Aorta (tissue), 5 donors: ENCODE data around the gene CACNA1D. TPM values are rescaled to one million over a fixed set of nuclear protein-coding genes. Genes with fewer than 3 reads are reported as not detected.

ENCODE experiments used
- ATAC-seq: fragments of 200-7000 bp; cut with Tn5 transposase; one replicate; pipeline ENCODE4 v1.9.1; 2022; ENCODE audit warnings: moderate library complexity; ENCODE audit not compliant: low FRiP score
- DNase-seq, 2 donors: peaks; one replicate each; pipeline ENCODE4 v3.0.0-alpha.2; 2020
- H3K27ac ChIP-seq, 2 donors: one replicate each; pipeline ENCODE4 v1.5.1; 2013; ENCODE audit warnings: low read length in 2 of 2, mild to moderate bottlenecking in 2 of 2, moderate library complexity in 2 of 2, control low read depth in 1 of 2, inconsistent platforms in 1 of 2, low read depth in 1 of 2
- H3K27me3 ChIP-seq, 2 donors: one replicate each; pipeline ENCODE4 v1.6.1; 2013; ENCODE audit warnings: control low read depth in 1 of 2, low read length in 1 of 2, mild to moderate bottlenecking in 1 of 2, moderate library complexity in 1 of 2; ENCODE audit not compliant: insufficient read depth in 2 of 2, control insufficient read depth in 1 of 2
- H3K36me3 ChIP-seq, 2 donors: one replicate each; pipeline ENCODE4 v1.6.1; 2013; ENCODE audit warnings: control low read depth in 1 of 2, low read length in 1 of 2, mild to moderate bottlenecking in 1 of 2; ENCODE audit not compliant: insufficient read depth in 2 of 2, control insufficient read depth in 1 of 2
- H3K4me1 ChIP-seq, 2 donors: one replicate each; pipeline ENCODE4 v1.6.1; 2013; ENCODE audit warnings: low read length in 2 of 2, control low read depth in 1 of 2, mild to moderate bottlenecking in 1 of 2, moderate library complexity in 1 of 2; ENCODE audit not compliant: insufficient read depth in 2 of 2, control insufficient read depth in 1 of 2
- H3K4me3 ChIP-seq, 2 donors: one replicate each; pipeline ENCODE4 v1.5.1; 2013; ENCODE audit warnings: low read length in 2 of 2, control low read depth in 1 of 2, mild to moderate bottlenecking in 1 of 2
- H3K9me3 ChIP-seq: one replicate; pipeline ENCODE4 v1.6.1; 2013; ENCODE audit warnings: mild to moderate bottlenecking, low read length; ENCODE audit not compliant: control insufficient read depth
- WGBS, 2 donors: extraction: QIAGEN DNeasy Blood & Tissue Kit; methylation state at CpG; one replicate each; pipeline ENCODE4 v1.1.7; 2013; 5-methylcytosine and 5-hydroxymethylcytosine counted together
- intact Hi-C, 2 donors: fragments of 100-400 bp; cut with DNase I; formaldehyde crosslinking; loops; one replicate each; pipeline versions ENCODE4 v1.14.2 to v1.15.0; 2022
- polyA plus RNA-seq, 2 donors: library from polyadenylated mRNA; stranded (reverse); fragments of 200-250 nt; gene quantifications; one replicate each; pipeline ENCODE4 v1.2.3, GENCODE V29; 2013
- total RNA-seq, 2 donors: library from RNA; stranded (reverse); fragmentation: NEBNext Ultra II Directional; extraction: Animal tissue kit (Norgen Biotek cat#: 25700); gene quantifications; one replicate each; pipeline ENCODE4 v1.2.1, GENCODE V29; 2021
- donor health status: healthy with polysubstance abuse.
- donor health status: Bipolar disorder and iron deficiency.
- donor health status: DM: no; HTN: no; CAD: no.
- donor health status: DM: no; HTN: no; CAD: no.
- donor health status: DM: yes; HTN: yes; CAD: no.

Gene CACNA1D
- total and polyA plus RNA-seq, 4 donors: 0.25 to 7.4 (median 0.78) TPM; not detected in 1

GRCh38 chr3:53585049-53585448, 90.6 kb downstream of the CACNA1D start:
- no peak overlapping the region for H3K4me3 ChIP-seq
- H3K36me3 ChIP-seq: no peaks in the 10 kb centered on the region
- intact Hi-C loops: no loop called here
- H3K4me1 ChIP-seq: no peaks in the 10 kb centered on the region
- WGBS, 2 donors: 77 to 79% methylated on average over 2 of the region's 2 CpGs
- ATAC-seq (no peak), DNase-seq (no peak)
- no peak overlapping the region for H3K27ac ChIP-seq
- H3K27me3 ChIP-seq: no peaks in the 10 kb centered on the region
- no peaks in the 10 kb centered on the region for H3K9me3 ChIP-seq

- no peak for ATAC-seq
- intact Hi-C loops: no loop called here
- WGBS, 2 donors: 79 to 80% methylated on average over 6 of the region's 6 CpGs
Observed at GRCh38 chr3:53585627-53586026, 91.2 kb downstream of the CACNA1D start.

GRCh38 chr3:53588122-53588521, 93.7 kb downstream of the CACNA1D start:
- Histone ChIP-seq H3K4me3 (no peak overlapping the region), H3K9me3 (no peaks in the 10 kb centered on the region), H3K4me1 (no peaks in the 10 kb centered on the region), H3K27ac (no peak overlapping the region), H3K27me3 (no peaks in the 10 kb centered on the region), H3K36me3 (no peaks in the 10 kb centered on the region)
- DNase-seq (no peak), ATAC-seq (no peak)
- intact Hi-C loops: no loop called here
- 57 to 68% methylated on average over 4 of the region's 4 CpGs for WGBS, 2 donors

More at GRCh38 chr3:53585627-53586026, 91.2 kb downstream of the CACNA1D start:
- H3K36me3 ChIP-seq: no peaks in the 10 kb centered on the region
- H3K27me3 ChIP-seq: no peaks in the 10 kb centered on the region
- no peak for DNase-seq
- no peaks in the 10 kb centered on the region for H3K4me1 ChIP-seq
- no peak overlapping the region for H3K4me3 ChIP-seq
- H3K27ac ChIP-seq: no peak overlapping the region
- H3K9me3 ChIP-seq: no peaks in the 10 kb centered on the region

- H3K4me3 ChIP-seq: no peak overlapping the region
- H3K36me3 ChIP-seq: no peaks in the 10 kb centered on the region
- no peaks in the 10 kb centered on the region for H3K27me3 ChIP-seq
- no peak for DNase-seq
- WGBS, 2 donors: 88 to 89% methylated on average over 12 of the region's 12 CpGs
- ATAC-seq: no peak
- H3K27ac ChIP-seq: no peak overlapping the region
- H3K4me1 ChIP-seq: no peaks in the 10 kb centered on the region
- intact Hi-C loops: no loop called here
- no peaks in the 10 kb centered on the region for H3K9me3 ChIP-seq
Observed at GRCh38 chr3:53589201-53589600, 94.8 kb downstream of the CACNA1D start.

GRCh38 chr3:53589806-53590205, 95.4 kb downstream of the CACNA1D start:
- H3K36me3 ChIP-seq: no peaks in the 10 kb centered on the region
- ATAC-seq (no peak), DNase-seq (no peak)
- intact Hi-C loops: no loop called here
- H3K27me3 ChIP-seq: no peaks in the 10 kb centered on the region
- no peak overlapping the region for H3K4me3 ChIP-seq
- no peak overlapping the region for H3K27ac ChIP-seq
- H3K4me1 ChIP-seq: no peaks in the 10 kb centered on the region
- no peaks in the 10 kb centered on the region for H3K9me3 ChIP-seq

- no peaks in the 10 kb centered on the region for H3K36me3 ChIP-seq
- intact Hi-C loops: no loop called here
- WGBS, 2 donors: 92 to 96% methylated on average over 8 of the region's 8 CpGs
- ATAC-seq: no peak
- H3K4me1 ChIP-seq: no peaks in the 10 kb centered on the region
- H3K4me3 ChIP-seq: no peak overlapping the region
- DNase-seq: no peak
- no peaks in the 10 kb centered on the region for H3K9me3 ChIP-seq
- no peak overlapping the region for H3K27ac ChIP-seq
- H3K27me3 ChIP-seq: no peaks in the 10 kb centered on the region
Observed at GRCh38 chr3:53590606-53591005, 96.2 kb downstream of the CACNA1D start.

- Histone ChIP-seq H3K36me3 (no peaks in the 10 kb centered on the region), H3K4me1 (no peaks in the 10 kb centered on the region), H3K4me3 (no peak overlapping the region), H3K9me3 (no peaks in the 10 kb centered on the region), H3K27me3 (no peaks in the 10 kb centered on the region), H3K27ac (no peak overlapping the region)
- intact Hi-C loops: no loop called here
- no peak for ATAC-seq
- DNase-seq: no peak
- WGBS, 2 donors: 92 to 93% methylated on average over 6 of the region's 6 CpGs
Observed at GRCh38 chr3:53591646-53592045, 97.2 kb downstream of the CACNA1D start.

GRCh38 chr3:53592862-53593261, 98.5 kb downstream of the CACNA1D start:
- Histone ChIP-seq H3K27ac (no peak overlapping the region), H3K27me3 (no peaks in the 10 kb centered on the region), H3K9me3 (no peaks in the 10 kb centered on the region), H3K36me3 (no peaks in the 10 kb centered on the region), H3K4me3 (no peak overlapping the region), H3K4me1 (no peaks in the 10 kb centered on the region)
- WGBS, 2 donors: 90 to 94% methylated on average over 7 of the region's 7 CpGs
- intact Hi-C loops: no loop called here
- DNase-seq (no peak), ATAC-seq (no peak)

- intact Hi-C loops: no loop called here
- ATAC-seq (no peak), DNase-seq (no peak)
- Histone ChIP-seq H3K27me3 (no peaks in the 10 kb centered on the region), H3K4me1 (no peaks in the 10 kb centered on the region), H3K27ac (no peak overlapping the region), H3K4me3 (no peak overlapping the region), H3K9me3 (no peaks in the 10 kb centered on the region), H3K36me3 (no peaks in the 10 kb centered on the region)
- 28 to 30% methylated on average over 4 of the region's 4 CpGs for WGBS, 2 donors
Observed at GRCh38 chr3:53593611-53594010, 99.2 kb downstream of the CACNA1D start.
